AG04449 (cell line): Measurements from ENCODE around the gene FNDC3A.

Experiments
- CTCF ChIA-PET: fragments of 350-600 bp; formaldehyde crosslinking; extraction: SDS; loops from one replicate; lab custom pipeline; 2021; ENCODE audit warnings: antibody characterized with exemption; lab: Yijun Ruan, JAX
- POLR2A ChIA-PET: fragments of 400-600, 350-600 bp; formaldehyde crosslinking; extraction: SDS; loops from one replicate; lab custom pipeline; 2020; ENCODE audit warnings: antibody characterized with exemption, inconsistent platforms; lab: Yijun Ruan, JAX
- DNase-seq: peaks from one replicate; pipeline ENCODE4 v3.0.0-alpha.2; 2010; ENCODE audit warnings: low read depth, low spot score
- H3K4me3 ChIP-seq: 2 replicates; pipeline ENCODE4 v1.5.1; 2011; ENCODE audit warnings: low read depth, mild to moderate bottlenecking, control low read depth, low read length
- CTCF ChIP-seq: IDR thresholded peaks from one replicate; pipeline ENCODE4 v1.5.1; 2011; ENCODE audit warnings: mild to moderate bottlenecking, moderate library complexity, low read length, control low read depth, inconsistent platforms; ENCODE audit not compliant: insufficient read depth; ENCODE audit errors: missing control alignments

The FNDC3A gene

DNA sequence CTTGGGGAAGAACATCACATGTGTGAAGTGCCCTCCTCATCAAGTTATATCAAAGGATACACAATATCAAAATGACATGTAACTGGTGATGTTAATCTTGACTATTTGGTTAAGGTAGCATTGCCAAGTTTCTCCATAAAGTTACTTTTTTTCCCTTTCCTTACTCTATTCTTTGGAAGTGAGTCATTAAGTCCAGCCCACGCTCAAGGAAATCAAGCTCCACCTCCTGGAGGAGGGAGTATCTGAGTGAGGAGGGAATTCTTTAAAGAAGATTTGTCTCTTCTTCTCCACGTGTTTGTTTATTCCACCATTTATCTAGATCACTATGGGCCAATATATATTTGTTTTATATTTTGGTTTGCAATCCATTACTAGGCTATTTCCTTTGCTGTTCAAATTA, 33.6 kb upstream of the FNDC3A start:
- CTCF ChIA-PET, result no interaction called here
- no peak overlapping the region for H3K4me3 ChIP-seq
- no peak for DNase-seq
- POLR2A ChIA-PET, result no interaction called here
- no peak for TF ChIP-seq CTCF

DNA sequence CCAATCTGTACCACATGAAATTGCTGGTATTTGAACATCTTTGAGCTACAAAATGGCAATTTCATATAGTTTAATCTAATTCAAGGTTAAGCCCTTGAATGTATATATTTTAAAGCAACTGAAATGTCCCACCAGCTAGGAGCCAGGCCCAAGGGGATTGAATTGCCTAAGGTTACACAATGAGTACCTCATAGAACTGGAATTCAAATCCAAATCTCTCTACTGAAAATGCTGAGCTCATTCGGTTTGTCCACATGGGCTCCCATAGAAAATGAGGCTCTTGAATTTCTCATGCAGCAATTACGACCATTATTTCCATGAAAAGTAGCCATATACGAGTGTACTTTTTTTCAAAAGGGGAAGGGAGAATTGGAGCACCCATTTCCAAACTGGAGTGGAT, 31.5 kb upstream of the FNDC3A start:
- POLR2A ChIA-PET, result no interaction called here
- CTCF ChIA-PET, result no interaction called here

GRCh38 chr13:48945626-48946025, 30.1 kb upstream of the FNDC3A start:
- no peak overlapping the region for H3K4me3 ChIP-seq
- ChIA-PET POLR2A (no interaction called here), CTCF (no interaction called here)
- DNase-seq, result no peak
- TF ChIP-seq CTCF, result no peak

More for the DNA sequence above, 31.5 kb upstream of the FNDC3A start:
- no peak for DNase-seq
- H3K4me3 ChIP-seq, result no peak overlapping the region
- TF ChIP-seq CTCF, result no peak

GRCh38 chr13:48946163-48946562, 29.5 kb upstream of the FNDC3A start:
- H3K4me3 ChIP-seq, result no peak overlapping the region
- POLR2A ChIA-PET, result no interaction called here
- DNase-seq, result no peak
- no peak for TF ChIP-seq CTCF
- CTCF ChIA-PET, result no interaction called here

DNA sequence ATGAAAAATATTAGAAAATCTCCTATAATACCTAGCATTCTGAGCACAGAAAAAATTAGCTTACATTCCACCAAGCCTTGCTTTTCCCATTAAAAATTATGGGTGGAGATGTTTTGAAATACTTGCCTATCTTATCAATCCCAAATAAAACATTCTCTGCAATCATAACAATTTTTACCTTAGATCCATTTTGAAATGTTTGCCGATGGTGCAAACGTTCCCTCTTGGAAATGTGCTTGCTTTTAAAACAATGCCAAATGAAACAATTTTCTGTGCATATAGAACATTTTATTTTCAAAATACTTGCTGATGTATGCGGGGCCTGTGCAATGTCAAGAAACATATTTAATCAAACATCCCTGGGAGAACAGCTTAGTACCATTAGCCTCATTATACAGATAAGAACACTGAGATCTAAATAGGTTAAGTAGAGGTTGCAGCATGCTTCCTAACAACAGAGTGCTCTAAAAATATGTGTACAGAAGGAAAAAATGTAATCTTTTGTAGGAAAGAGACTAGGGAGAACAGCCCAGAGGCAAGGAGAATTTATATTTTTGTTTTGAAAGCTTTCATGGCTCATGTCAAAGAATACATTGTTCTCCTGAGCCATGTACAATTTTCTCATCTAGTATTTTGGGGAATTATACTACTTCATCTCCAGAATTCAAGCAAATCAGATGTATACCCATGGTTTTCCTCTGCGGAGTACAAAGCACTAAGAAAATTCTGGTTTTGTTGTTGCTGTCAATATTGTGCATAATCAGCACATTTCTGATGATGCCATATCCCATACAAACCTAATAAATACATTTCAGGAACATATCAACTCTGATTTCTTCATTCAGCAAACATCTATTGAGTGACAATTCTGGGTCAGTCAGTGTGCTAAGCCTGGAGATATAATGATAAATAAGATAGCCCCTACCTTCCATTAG, 25.9 kb upstream of the FNDC3A start:
- CTCF ChIA-PET, result no interaction called here
- H3K4me3 ChIP-seq, result no peak overlapping the region
- DNase-seq, result no peak
- TF ChIP-seq CTCF, result no peak
- POLR2A ChIA-PET, result no interaction called here

- CTCF ChIA-PET, result no interaction called here
- DNase-seq, result no peak
- no peak for TF ChIP-seq CTCF
- POLR2A ChIA-PET, result no interaction called here
- H3K4me3 ChIP-seq, result no peak overlapping the region
Measured at GRCh38 chr13:48950501-48950875, 25.2 kb upstream of the FNDC3A start.
